Esophagus squamous epithelium (tissue), 5 donors: ENCODE results near the gene TTC39A. TPM values are rescaled to one million over a fixed set of nuclear protein-coding genes. Genes with fewer than 3 reads are reported as not detected.

ENCODE experiments used
- DNase-seq: peaks from one replicate; lab custom pipeline; 2025; lab: John Stamatoyannopoulos, UW
- H3K27ac ChIP-seq, 4 donors: fragments of 200-600 bp; sonication (generic); one replicate each; pipeline ENCODE4 v1.5.1; 2016 to 2019; ENCODE audit warnings: mild to moderate bottlenecking in 1 of 4
- H3K27me3 ChIP-seq, 4 donors: fragments of 200-600 bp; sonication (generic); 1 replicate in 3 of 4; 2 replicates in 1 of 4; pipeline versions ENCODE4 v1.5.1 to v1.6.0; 2017 to 2021; ENCODE audit warnings: antibody characterized with exemption in 1 of 4
- H3K36me3 ChIP-seq, 3 donors: fragments of 200-600 bp; sonication (generic); one replicate each; pipeline ENCODE4 v1.5.1; 2016 to 2019
- H3K4me1 ChIP-seq, 3 donors: fragments of 200-600 bp; sonication (generic); one replicate each; pipeline ENCODE4 v1.5.1; 2017 to 2019
- H3K4me3 ChIP-seq, 4 donors: fragments of 200-600 bp; sonication (generic); 1 replicate in 3 of 4; 2 replicates in 1 of 4; pipeline ENCODE4 v1.5.1; 2016 to 2019; ENCODE audit warnings: mild to moderate bottlenecking in 2 of 4, moderate library complexity in 1 of 4
- H3K9me3 ChIP-seq, 3 donors: fragments of 200-600 bp; sonication (generic); one replicate each; pipeline ENCODE4 v1.5.1; 2016 to 2019
- POLR2A ChIP-seq, 4 donors: fragments of 450-650 bp; IDR thresholded peaks; one replicate each; pipeline ENCODE4 v1.6.1; 2017; ENCODE audit warnings: antibody characterized with exemption in 4 of 4, mild to moderate bottlenecking in 4 of 4, moderate library complexity in 3 of 4
- WGBS, 2 donors: methylation state at CpG; one replicate each; pipeline ENCODE4 v1.1.5; 2018; 5-methylcytosine and 5-hydroxymethylcytosine counted together
- intact Hi-C: fragments of 100-400 bp; cut with DNase I; formaldehyde crosslinking; loops from one replicate; pipeline ENCODE4 v1.15.0; 2022
- total RNA-seq, 4 donors: library from RNA; depleted of rRNA; stranded (reverse); fragments of >200 nt; gene quantifications; one replicate each; pipeline ENCODE4 v1.1.0, GENCODE V29; 2016
- TF ChIP-seq, protein P1 (sequence below), 6 experiments: fragments of 450-650 bp in 4 of 6; fragments of 200-600 bp in 2 of 6; sonication (generic) in 2 of 6; IDR thresholded peaks; one replicate each; pipeline ENCODE4 v1.5.1; 2016 to 2019; ENCODE audit warnings: antibody characterized with exemption in 6 of 6, mild to moderate bottlenecking in 4 of 6, moderate library complexity in 4 of 6
- donor health status: DM: yes; HTN: yes; CAD: no.

TTC39A gene
- total RNA-seq, 4 donors from 2014 or later: 16.4 to 60.9 (median 48.8) TPM

DNA sequence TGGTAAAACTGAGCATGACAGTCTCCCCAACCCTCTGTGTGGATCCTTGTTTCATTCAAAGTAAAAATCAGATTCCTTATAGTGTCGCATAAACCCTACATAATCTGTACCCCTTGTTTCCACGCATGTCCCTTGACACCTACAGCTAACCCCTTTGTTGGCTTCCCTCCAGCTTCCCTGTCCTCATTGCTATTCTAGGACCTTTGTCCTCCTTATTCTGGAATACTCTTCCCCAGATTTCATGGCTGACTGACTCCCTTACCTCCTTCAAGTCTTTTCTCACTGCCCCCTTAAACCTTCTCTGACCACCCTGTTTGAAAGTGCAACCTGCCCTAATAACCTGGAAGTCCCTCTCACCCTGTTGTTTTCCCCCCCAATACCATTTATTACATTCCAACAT is 90.3 kb downstream of the TTC39A start:
- no peaks in the 10 kb centered on the region for H3K9me3 ChIP-seq
- WGBS, 2 donors: 69 to 72% methylated on average over 2 of the region's 2 CpGs
- no peak overlapping the region for H3K4me3 ChIP-seq
- H3K27ac ChIP-seq: peak overlapping the region in 1 of 4 donors; percentile 9
- no peaks in the 10 kb centered on the region for H3K36me3 ChIP-seq
- DNase-seq: no peak
- no peak for TF ChIP-seq POLR2A (IDR thresholded peaks at IDR 0.05)
- TF ChIP-seq, protein P1, sequence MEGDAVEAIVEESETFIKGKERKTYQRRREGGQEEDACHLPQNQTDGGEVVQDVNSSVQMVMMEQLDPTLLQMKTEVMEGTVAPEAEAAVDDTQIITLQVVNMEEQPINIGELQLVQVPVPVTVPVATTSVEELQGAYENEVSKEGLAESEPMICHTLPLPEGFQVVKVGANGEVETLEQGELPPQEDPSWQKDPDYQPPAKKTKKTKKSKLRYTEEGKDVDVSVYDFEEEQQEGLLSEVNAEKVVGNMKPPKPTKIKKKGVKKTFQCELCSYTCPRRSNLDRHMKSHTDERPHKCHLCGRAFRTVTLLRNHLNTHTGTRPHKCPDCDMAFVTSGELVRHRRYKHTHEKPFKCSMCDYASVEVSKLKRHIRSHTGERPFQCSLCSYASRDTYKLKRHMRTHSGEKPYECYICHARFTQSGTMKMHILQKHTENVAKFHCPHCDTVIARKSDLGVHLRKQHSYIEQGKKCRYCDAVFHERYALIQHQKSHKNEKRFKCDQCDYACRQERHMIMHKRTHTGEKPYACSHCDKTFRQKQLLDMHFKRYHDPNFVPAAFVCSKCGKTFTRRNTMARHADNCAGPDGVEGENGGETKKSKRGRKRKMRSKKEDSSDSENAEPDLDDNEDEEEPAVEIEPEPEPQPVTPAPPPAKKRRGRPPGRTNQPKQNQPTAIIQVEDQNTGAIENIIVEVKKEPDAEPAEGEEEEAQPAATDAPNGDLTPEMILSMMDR (IDR thresholded peaks at IDR 0.05): no peak
- intact Hi-C loops: no loop called here
- no peaks in the 10 kb centered on the region for H3K27me3 ChIP-seq
- peaks cover 16 to 82% (median 27%) of the 10 kb centered on the region in 3 donors for H3K4me1 ChIP-seq

DNA sequence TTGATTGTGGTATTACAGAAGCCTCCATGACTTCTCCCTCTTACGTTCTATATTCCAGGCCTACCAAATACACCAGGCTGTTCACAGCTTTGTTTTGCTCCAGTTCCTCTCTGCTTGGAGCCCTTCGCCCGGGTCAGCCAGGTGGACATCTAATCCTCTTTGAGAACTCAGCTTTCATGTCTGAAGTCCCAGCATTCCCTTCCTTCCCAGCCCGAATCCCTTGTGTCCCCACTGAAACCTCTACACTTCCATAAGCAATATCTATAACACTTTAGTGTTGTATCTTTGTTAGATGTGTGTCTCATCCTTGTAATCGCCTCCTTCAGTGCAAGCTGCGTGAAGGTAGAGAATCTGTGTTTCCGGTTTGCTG is 92.3 kb downstream of the TTC39A start:
- TF ChIP-seq POLR2A (IDR thresholded peaks at IDR 0.05): no peak
- TF ChIP-seq, protein P1 (IDR thresholded peaks at IDR 0.05): no peak
- Histone ChIP-seq H3K9me3 (no peaks in the 10 kb centered on the region), H3K27ac (peak overlapping the region; percentile 73 to 99 (median 98)), H3K4me3 (peak overlapping the region; percentile 85 to 97 (median 94)), H3K27me3 (no peaks in the 10 kb centered on the region), H3K36me3 (no peaks in the 10 kb centered on the region), H3K4me1 (peaks cover 16 to 78% (median 31%) of the 10 kb centered on the region in 3 donors)
- intact Hi-C loops: no loop called here
- WGBS, 2 donors: 26 to 28% methylated on average over 7 of the region's 7 CpGs
- DNase-seq: no peak

DNA sequence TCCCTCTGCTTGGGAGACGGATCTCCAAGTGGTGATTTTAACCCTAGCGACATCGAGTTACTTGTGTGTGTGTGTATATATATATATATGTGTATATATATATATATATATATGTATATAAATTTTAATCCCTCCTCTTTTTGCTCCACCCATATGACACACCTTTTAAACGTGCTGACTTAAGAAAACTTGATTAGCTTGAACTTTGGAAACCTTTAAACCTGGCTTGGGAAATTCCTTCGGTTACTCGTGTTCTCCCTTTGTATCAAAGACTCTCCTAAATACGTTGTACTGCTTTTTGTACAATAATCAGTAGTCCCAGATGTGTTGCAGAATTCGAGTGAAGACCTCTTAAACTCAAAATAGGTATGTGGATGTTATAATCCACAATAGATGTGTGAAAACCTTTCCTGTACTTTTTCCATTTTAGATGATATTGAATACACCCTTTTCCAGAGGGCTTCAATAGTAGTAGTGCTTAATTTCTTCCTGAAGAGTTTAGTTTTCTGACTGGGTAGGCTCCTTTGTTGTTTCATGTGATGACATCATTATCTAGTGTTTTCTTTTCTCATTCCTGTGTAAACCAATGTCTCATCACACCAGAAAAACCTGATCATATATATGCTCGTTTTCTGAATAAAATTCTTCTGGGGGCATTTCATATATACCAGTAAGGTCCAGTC is 92.9 kb downstream of the TTC39A start:
- WGBS, 2 donors: 2 to 3% methylated on average over 9 of the region's 9 CpGs
- peaks cover 16 to 73% (median 31%) of the 10 kb centered on the region in 3 donors for H3K4me1 ChIP-seq

More for the DNA sequence above, 92.9 kb downstream of the TTC39A start:
- intact Hi-C loops: no loop called here
- Histone ChIP-seq H3K36me3 (no peaks in the 10 kb centered on the region), H3K4me3 (peak overlapping the region; percentile 85 to 97 (median 94)), H3K9me3 (no peaks in the 10 kb centered on the region), H3K27ac (peak overlapping the region; percentile 98 to 99 (median 98)), H3K27me3 (no peaks in the 10 kb centered on the region)
- DNase-seq: no peak
- TF ChIP-seq POLR2A (IDR thresholded peaks at IDR 0.05): no peak

Other genes with a start within 250 kb of the TTC39A start
- not detected for gene C1orf185, start 228.3 kb downstream of the TTC39A start, total RNA-seq
- 100 to 1,000 TPM in 1 of 4 donors, 10 to 100 TPM in 3; 70.6 to 110 (median 82.8) TPM for gene RNF11, start 94.3 kb downstream of the TTC39A start, total RNA-seq
- gene EPS15, start 188.7 kb upstream of the TTC39A start, total RNA-seq: 10 to 100 TPM; 24.8 to 86.8 (median 46.8) TPM